GM12801 (cell line): ENCODE measurements around the gene WDR7.

Source experiments
- TF ChIP-seq, protein P1 (sequence below): IDR thresholded peaks from one replicate; pipeline ENCODE4 v1.5.1; 2011; ENCODE audit warnings: control low read depth; ENCODE audit not compliant: insufficient read length; ENCODE audit errors: extremely low read depth

Gene WDR7

DNA sequence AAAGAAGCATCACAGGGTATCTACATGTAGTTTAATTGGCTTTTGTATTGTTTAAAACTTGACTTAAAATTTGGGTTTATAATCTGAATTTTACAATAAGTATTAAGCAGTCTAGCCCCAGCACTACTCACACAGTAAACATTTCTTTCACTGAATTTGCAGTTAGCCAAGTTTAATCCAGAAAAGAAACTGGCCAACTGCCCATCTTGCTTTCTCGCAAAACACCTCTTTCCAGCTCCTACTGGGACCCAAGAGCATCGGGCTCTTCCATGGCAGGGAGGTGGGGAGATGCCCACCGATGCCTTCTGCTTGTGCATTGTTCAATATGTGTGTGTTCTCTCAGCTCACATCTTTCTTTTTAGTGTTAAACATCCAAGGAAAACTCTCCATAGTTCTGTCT lies 283.0 kb downstream of the WDR7 start:
- TF ChIP-seq, protein P1, sequence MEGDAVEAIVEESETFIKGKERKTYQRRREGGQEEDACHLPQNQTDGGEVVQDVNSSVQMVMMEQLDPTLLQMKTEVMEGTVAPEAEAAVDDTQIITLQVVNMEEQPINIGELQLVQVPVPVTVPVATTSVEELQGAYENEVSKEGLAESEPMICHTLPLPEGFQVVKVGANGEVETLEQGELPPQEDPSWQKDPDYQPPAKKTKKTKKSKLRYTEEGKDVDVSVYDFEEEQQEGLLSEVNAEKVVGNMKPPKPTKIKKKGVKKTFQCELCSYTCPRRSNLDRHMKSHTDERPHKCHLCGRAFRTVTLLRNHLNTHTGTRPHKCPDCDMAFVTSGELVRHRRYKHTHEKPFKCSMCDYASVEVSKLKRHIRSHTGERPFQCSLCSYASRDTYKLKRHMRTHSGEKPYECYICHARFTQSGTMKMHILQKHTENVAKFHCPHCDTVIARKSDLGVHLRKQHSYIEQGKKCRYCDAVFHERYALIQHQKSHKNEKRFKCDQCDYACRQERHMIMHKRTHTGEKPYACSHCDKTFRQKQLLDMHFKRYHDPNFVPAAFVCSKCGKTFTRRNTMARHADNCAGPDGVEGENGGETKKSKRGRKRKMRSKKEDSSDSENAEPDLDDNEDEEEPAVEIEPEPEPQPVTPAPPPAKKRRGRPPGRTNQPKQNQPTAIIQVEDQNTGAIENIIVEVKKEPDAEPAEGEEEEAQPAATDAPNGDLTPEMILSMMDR = no peak

DNA sequence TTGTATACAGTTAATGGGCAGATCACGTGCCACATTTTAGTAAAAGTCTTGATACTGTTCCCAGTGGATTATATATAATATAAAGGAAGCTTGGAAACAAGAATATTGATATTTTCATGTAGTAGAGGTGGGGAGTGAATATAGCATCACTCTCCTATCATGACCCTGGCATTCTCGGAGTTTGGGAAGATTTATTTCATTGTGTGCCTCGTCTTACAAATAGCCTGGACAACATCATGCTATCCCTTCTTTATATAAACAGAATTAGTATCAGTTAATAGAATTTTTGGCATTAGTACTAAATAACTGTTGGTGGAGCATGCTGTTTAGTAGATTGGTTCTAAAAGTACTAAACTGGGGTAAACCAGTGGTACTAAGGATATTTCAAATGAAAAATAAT lies 283.7 kb downstream of the WDR7 start:
- TF ChIP-seq, protein P1 = no peak

DNA sequence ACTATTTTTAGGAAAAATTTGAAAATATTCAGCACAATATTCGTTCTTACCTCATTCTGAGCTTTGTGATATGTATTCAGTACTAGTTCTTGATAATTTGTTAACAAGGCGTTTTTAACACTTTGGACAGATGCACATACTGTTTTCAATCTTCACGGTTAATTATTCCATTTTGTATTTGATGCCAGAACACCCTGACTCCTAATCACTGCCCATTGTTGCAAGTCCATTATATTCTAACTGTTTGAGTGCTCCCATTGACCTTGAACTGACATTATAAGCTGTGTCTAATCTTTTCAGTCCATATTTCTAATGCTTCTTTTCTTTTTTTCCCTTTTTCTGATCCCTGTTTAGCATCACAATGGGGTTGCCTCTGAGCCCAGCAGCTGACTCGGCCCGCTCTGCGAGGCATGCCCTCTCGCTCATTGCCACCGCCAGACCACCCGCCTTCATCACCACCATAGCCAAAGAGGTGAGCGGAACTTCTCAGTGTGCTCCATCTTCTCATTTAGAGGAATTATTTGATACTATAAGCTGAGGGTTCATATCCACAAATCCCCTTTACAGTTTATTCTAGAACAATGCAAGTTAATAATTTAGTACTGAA lies 284.4 kb downstream of the WDR7 start:
- TF ChIP-seq, protein P1 = no peak

DNA sequence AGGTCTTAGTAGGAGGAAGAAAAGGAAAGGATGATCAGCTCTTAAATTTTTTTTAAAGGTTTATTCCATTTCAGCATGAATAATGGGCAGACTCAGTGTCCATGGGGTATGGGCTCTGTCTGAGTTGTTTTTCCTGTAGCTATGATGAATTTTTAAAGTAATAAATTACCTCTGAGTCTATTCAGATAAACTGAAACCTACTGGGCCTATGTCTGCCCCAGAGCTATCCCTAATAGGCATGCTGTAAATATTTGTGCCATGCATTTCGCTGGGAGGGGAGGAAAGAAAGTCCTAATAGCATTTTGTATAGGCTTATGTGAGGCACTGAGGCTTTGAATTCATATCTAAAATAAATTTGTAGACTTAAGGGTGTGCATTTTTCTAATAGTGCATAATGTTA lies 285.3 kb downstream of the WDR7 start:
- TF ChIP-seq, protein P1 = no peak

DNA sequence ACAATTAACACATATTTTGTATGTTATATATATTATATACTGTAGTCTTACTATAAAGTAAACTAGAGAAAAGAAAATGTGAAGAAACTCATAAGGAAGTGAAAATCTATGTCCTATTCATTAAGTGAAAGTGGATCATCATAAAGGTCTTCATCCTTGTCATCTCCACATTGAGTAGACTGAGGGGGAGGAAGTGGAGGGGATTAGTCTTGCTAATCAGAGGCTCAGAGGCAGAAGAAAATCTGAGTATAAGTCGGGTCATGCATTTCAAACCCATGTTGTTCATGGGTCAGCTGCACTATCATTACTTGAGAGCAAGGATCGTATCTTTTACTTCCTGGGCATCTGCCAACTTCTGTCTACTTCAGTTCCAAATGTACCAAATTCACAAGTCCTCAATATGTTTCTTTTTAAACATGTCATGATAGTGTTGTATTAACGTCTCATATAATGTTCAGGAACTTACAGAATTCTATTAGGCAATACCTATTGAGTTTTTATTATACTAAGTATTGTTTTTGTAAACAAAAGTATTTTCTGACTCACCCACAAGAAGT lies 286.8 kb downstream of the WDR7 start:
- TF ChIP-seq, protein P1 = no peak

DNA sequence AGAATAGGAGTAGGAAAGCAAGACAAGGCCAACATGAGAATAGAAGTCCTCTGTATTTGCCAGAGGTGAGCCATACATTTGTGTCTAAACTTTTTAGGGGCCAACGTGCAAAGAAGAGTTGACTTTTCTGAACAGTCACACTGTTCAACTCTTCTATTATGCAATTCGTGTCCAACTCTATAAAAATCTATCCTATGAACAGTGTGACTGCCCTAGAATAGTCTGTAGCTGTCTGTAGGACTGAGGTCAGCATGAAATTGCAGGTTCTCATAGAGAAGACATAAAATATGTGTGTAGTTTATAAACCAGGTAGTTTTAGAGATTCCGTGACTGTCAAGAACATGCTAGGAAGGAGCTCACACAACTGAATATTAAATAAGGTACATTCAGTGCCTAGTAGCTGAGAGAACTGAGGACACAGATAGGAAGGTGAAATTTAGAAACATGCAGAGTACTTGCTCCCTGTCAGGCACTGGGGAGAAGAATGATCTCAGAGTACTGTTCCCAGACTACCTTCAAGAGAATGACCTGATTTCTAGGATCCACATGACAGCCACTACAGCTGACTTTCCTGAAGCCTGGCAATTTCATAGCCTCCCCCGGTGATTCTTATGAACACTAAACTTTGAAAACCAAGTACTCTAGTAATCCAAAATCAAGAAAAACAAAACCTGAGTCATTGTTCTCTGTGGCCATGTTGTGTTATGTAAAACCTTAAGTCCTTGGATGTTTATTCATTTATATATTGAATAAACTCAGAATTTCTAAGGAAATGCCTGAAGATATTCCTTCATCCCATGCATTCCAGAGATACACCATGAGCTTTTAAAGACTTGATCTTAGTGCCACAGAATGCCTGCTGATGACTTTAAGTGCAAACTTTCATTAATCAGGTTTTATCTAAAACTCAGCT lies 294.3 kb downstream of the WDR7 start:
- TF ChIP-seq, protein P1 = no peak

DNA sequence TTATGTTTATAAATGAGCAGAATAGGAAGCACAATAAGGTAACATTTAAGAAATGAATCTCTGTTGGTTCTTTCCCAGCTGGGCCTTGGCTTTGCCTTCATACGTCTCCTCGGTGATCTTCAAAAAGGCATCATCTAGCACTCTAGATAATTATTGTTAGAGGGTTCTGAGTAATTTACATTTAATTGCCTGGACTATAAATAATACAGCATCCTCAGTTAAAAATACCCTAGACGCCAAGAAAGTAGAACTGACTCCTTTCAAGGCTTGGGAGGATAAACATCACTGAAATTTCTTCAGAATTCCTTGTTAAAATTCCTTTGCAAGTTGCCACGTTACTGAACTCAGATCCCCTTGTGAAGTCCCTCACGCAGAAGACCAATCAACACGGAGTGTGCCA lies 296.1 kb downstream of the WDR7 start:
- TF ChIP-seq, protein P1 = no peak
